Loucy (cell line): ENCODE measurements around the gene ARHGAP35.

Experiments
- CTCF ChIP-seq: fragments of 200-600 bp; sonication (generic); conservative IDR thresholded peaks from 2 replicates; pipeline ENCODE4 v1.5.1; 2014; ENCODE audit warnings: mild to moderate bottlenecking, antibody characterized with exemption, low read length
- EZH2phosphoT487 ChIP-seq: fragments of 200-600 bp; IDR thresholded peaks from 2 replicates; pipeline ENCODE4 v1.6.1; 2018; ENCODE audit warnings: antibody characterized with exemption, mild to moderate bottlenecking, moderate library complexity, borderline replicate concordance

- TF ChIP-seq CTCF (no peak), EZH2phosphoT487 (no peak)
These were observed 7.4 kb downstream of the ARHGAP35 start for GRCh38 chr19:46868025-46868802.
